ENCODE data around the gene DNM2. TPM values are rescaled to one million over a fixed set of nuclear protein-coding genes. Genes with fewer than 3 reads are reported as not detected.

DNM2 gene
- total RNA-seq, 1 donor from 2014 or later = 102 TPM

- H3K27me3 ChIP-seq (ENCODE audit: control insufficient read depth, insufficient read depth, low read length) = no peaks in the 10 kb centered on the region
- TF ChIP-seq CTCF (IDR thresholded peaks at IDR 0.05; ENCODE audit: insufficient read depth, low read length, poor library complexity, severe bottlenecking) = no peak
- DNase-seq (ENCODE audit: low read depth) = no peak
- no peak overlapping the region for H3K4me3 ChIP-seq (ENCODE audit: low read depth, low read length)
- peaks cover 5% of the 10 kb centered on the region for H3K36me3 ChIP-seq (ENCODE audit: control insufficient read depth, insufficient read depth, low read length)
Observed at GRCh38 chr19:10815969-10816644, 98.2 kb downstream of the DNM2 start.

GRCh38 chr19:10816691-10817090 lies 98.8 kb downstream of the DNM2 start:
- DNase-seq (ENCODE audit: low read depth) = no peak
- Histone ChIP-seq H3K36me3 (ENCODE audit: control insufficient read depth, insufficient read depth, low read length) (peaks cover 4% of the 10 kb centered on the region), H3K4me3 (ENCODE audit: low read depth, low read length) (no peak overlapping the region), H3K27me3 (ENCODE audit: control insufficient read depth, insufficient read depth, low read length) (no peaks in the 10 kb centered on the region)
- no peak for TF ChIP-seq CTCF (IDR thresholded peaks at IDR 0.05; ENCODE audit: insufficient read depth, low read length, poor library complexity, severe bottlenecking)

- peaks cover 4% of the 10 kb centered on the region for H3K36me3 ChIP-seq (ENCODE audit: control insufficient read depth, insufficient read depth, low read length)
- DNase-seq (ENCODE audit: low read depth) = no peak
- H3K4me3 ChIP-seq (ENCODE audit: low read depth, low read length) = peak overlapping the region; percentile 16
- TF ChIP-seq CTCF (IDR thresholded peaks at IDR 0.05; ENCODE audit: insufficient read depth, low read length, poor library complexity, severe bottlenecking) = no peak
- no peaks in the 10 kb centered on the region for H3K27me3 ChIP-seq (ENCODE audit: control insufficient read depth, insufficient read depth, low read length)
Observed at GRCh38 chr19:10817291-10818038, 99.6 kb downstream of the DNM2 start.

- Histone ChIP-seq H3K4me3 (ENCODE audit: low read depth, low read length) (no peak overlapping the region), H3K27me3 (ENCODE audit: control insufficient read depth, insufficient read depth, low read length) (no peaks in the 10 kb centered on the region), H3K36me3 (ENCODE audit: control insufficient read depth, insufficient read depth, low read length) (peaks cover 5% of the 10 kb centered on the region)
- DNase-seq (ENCODE audit: low read depth) = no peak
- no peak for TF ChIP-seq CTCF (IDR thresholded peaks at IDR 0.05; ENCODE audit: insufficient read depth, low read length, poor library complexity, severe bottlenecking)
Observed at GRCh38 chr19:10818301-10819123, 100.6 kb downstream of the DNM2 start.

DNA sequence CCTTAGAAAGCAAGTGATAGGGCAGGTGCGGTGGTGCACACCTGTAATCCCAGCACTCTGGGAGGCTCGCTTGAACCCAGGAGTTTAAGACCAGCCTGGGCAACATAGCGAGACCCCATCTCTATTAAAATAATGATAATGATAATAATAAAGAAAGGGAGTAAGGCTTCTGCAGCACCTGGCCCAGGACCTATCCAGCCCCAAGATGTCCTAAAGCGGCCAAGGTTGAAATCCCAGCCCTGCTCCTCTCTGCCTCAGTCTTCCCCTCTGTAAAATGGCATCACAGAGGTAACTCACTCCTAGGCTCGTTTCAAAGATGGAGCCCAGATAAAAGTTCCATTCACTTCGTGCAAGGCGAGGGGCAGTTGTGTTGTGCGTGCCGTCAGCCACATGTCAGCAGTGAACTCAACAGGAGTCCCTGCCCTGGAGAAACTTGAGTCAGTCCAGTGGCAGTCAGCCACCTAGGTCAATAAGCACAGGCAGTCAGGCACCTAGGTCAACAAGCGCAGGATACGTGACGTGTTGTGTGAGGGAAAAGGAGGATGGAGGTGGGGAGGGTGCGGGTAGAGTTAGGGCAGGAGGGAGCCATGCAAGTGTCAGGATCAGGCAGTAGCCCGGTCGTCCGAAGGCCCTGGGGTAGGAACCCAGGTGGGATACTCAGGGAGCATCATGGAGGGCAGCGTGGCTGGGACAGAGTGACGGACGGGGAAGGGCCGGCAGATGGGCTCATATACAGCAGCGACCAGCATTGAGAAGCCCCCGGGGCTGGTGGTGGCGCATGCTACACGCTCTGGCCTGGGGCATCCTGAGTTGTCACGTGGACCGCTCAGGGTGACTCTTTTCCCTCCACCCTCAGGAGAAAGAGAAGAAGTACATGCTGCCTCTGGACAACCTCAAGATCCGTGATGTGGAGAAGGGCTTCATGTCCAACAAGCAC lies 101.5 kb downstream of the DNM2 start:
- TF ChIP-seq CTCF (IDR thresholded peaks at IDR 0.05; ENCODE audit: insufficient read depth, low read length, poor library complexity, severe bottlenecking) = no peak
- no peaks in the 10 kb centered on the region for H3K27me3 ChIP-seq (ENCODE audit: control insufficient read depth, insufficient read depth, low read length)
- no peak overlapping the region for H3K4me3 ChIP-seq (ENCODE audit: low read depth, low read length)
- no peak for DNase-seq (ENCODE audit: low read depth)
- H3K36me3 ChIP-seq (ENCODE audit: control insufficient read depth, insufficient read depth, low read length) = peaks cover 8% of the 10 kb centered on the region

Data from kidney epithelial cell (primary cell).